Calu3 (cell line): ENCODE data around the gene P2RX1. TPM values are rescaled to one million over a fixed set of nuclear protein-coding genes. Genes with fewer than 3 reads are reported as not detected.

ENCODE experiments used
- BruUV-seq: library from RNA; stranded (reverse); fragments of 400-500 nt; replicated peaks from 2 replicates; lab custom pipeline; 2021; lab: Mats Ljungman, UMichigan
- CTCF ChIA-PET: fragments of 300-600 bp; sonication (Branson Sonifier 250); formaldehyde crosslinking; loops from one replicate; lab custom pipeline; 2022; ENCODE audit warnings: antibody characterized with exemption; lab: Charles Lee
- DNase-seq: peaks from one replicate; pipeline ENCODE4 v3.0.0; 2022
- H3K27ac Mint-ChIP-seq: one replicate; pipeline ENCODE4 v1.8.0; 2022; ENCODE audit warnings: mixed read lengths; ENCODE audit not compliant: unreplicated experiment
- H3K27me3 Mint-ChIP-seq: one replicate; pipeline ENCODE4 v1.8.0; 2022; ENCODE audit warnings: mixed read lengths; ENCODE audit not compliant: unreplicated experiment
- H3K36me3 Mint-ChIP-seq: one replicate; pipeline ENCODE4 v1.8.0; 2022; ENCODE audit warnings: mild to moderate bottlenecking, moderate library complexity, mixed read lengths; ENCODE audit not compliant: insufficient read depth, unreplicated experiment
- H3K4me1 Mint-ChIP-seq: one replicate; pipeline ENCODE4 v1.8.0; 2022; ENCODE audit warnings: mild to moderate bottlenecking, low read depth, mixed read lengths; ENCODE audit not compliant: unreplicated experiment
- H3K4me3 Mint-ChIP-seq: one replicate; pipeline ENCODE4 v1.8.0; 2022; ENCODE audit warnings: mild to moderate bottlenecking, low read depth, moderate library complexity, mixed read lengths; ENCODE audit not compliant: unreplicated experiment
- H3K9me3 Mint-ChIP-seq: one replicate; pipeline ENCODE4 v1.8.0; 2022; ENCODE audit warnings: low read depth, mixed read lengths; ENCODE audit not compliant: unreplicated experiment
- intact Hi-C: fragments of 100-400 bp; cut with micrococcal nuclease; formaldehyde crosslinking; loops from one replicate; pipeline ENCODE4 v1.10.0; 2022; ENCODE audit not compliant: unreplicated experiment
- total RNA-seq: library from RNA; stranded (reverse); gene quantifications from 2 replicates; pipeline ENCODE4 v1.2.3, GENCODE V29; 2022
- TF ChIP-seq, protein P1 (sequence below): fragments of 200-600 bp; IDR thresholded peaks from one replicate; pipeline ENCODE4 v1.8.0; 2022; ENCODE audit warnings: antibody characterized with exemption; ENCODE audit not compliant: unreplicated experiment

P2RX1 gene
- total RNA-seq, 1 experiment from 2014 or later, result not detected

DNA sequence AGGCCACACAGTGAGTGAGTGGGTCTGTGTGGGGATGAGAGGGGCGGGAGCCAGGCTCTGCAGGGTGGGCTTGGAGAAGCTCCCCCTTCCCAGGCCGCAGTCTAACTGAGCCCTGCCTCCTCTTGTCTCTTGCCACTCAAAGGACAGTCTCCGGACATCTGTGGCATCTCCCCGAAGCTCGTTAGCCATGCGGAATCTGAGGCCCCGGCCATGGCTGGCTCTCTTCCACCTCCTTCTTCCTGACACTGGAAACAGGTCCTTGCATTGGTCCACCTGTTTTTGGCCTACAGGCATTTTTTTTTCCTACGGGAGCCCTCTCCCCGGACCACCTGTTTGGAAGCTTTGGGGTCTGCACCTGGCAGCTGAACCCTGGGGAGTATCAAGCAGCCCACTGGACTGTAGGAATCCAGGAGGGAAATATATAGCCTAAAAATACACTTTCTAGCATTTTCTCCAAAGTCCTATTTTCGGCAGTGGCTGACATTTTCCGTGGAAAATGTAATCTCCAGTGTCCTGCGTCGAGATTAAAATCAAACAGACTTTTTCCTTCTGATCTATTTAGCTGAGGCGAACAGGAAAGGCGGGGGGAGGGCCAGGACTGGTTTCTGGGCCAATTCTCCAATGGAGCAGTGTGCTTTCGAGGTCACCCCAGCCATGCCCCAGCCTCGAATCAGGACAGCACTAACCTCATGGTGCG lies 38.9 kb upstream of the P2RX1 start:
- Mint-ChIP-seq H3K9me3 (no peaks in the 10 kb centered on the region), H3K27me3 (no peaks in the 10 kb centered on the region), H3K36me3 (no peaks in the 10 kb centered on the region), H3K4me1 (peaks cover 11% of the 10 kb centered on the region), H3K27ac (no peak overlapping the region), H3K4me3 (no peak overlapping the region)
- intact Hi-C loops, result no loop called here
- BruUV-seq, result no TSS peak
- DNase-seq, result no peak
- CTCF ChIA-PET, result no interaction called here
- TF ChIP-seq, protein P1, sequence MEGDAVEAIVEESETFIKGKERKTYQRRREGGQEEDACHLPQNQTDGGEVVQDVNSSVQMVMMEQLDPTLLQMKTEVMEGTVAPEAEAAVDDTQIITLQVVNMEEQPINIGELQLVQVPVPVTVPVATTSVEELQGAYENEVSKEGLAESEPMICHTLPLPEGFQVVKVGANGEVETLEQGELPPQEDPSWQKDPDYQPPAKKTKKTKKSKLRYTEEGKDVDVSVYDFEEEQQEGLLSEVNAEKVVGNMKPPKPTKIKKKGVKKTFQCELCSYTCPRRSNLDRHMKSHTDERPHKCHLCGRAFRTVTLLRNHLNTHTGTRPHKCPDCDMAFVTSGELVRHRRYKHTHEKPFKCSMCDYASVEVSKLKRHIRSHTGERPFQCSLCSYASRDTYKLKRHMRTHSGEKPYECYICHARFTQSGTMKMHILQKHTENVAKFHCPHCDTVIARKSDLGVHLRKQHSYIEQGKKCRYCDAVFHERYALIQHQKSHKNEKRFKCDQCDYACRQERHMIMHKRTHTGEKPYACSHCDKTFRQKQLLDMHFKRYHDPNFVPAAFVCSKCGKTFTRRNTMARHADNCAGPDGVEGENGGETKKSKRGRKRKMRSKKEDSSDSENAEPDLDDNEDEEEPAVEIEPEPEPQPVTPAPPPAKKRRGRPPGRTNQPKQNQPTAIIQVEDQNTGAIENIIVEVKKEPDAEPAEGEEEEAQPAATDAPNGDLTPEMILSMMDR, result no peak

DNA sequence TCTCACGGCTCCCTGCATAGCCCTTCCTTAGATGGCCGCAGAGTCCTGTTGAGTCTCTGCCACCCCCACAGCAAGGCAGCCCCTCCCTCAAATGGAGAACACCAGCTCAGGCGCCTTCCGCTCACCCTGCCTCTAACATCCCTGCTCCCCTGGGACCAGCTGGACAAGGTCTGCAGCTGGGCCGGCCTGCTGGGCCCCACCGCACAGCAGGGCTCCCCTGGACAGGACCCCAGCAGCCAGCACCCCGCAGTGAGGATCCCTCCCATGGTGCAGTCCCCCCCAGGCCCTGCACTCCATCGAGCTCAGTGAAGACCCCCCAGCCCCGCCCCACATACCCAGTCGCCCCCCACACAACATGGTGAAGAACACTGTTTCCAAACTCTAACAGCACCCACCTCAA lies 37.8 kb upstream of the P2RX1 start:
- intact Hi-C loops, result no loop called here
- H3K4me1 Mint-ChIP-seq, result peaks cover 4% of the 10 kb centered on the region
- H3K4me3 Mint-ChIP-seq, result no peak overlapping the region
- CTCF ChIA-PET, result no interaction called here
- BruUV-seq, result no TSS peak
- no peaks in the 10 kb centered on the region for H3K36me3 Mint-ChIP-seq
- no peak for DNase-seq
- no peak overlapping the region for H3K27ac Mint-ChIP-seq
- H3K9me3 Mint-ChIP-seq, result no peaks in the 10 kb centered on the region
- H3K27me3 Mint-ChIP-seq, result no peaks in the 10 kb centered on the region
- TF ChIP-seq, protein P1, result no peak

DNA sequence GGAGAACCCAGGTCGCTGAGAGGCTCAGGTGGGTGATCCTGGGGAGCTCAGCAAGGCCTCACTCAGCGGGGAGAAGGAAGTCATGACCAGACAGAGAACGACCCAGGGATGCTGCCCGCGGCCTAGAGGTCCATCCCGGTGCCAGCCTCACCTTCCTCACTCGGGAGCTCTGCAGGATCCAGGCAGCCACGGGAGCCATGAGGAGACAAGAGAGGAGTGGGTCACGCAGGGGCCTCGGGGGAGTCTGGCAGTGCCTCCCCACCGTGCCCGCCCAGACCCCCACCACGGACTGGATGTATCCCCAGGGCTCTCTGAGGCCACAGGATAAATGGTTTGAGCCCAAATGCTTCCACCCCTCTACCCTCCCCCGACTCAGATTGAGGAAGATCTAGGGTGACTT lies 37.3 kb upstream of the P2RX1 start:
- no peaks in the 10 kb centered on the region for H3K9me3 Mint-ChIP-seq
- no peaks in the 10 kb centered on the region for H3K27me3 Mint-ChIP-seq
- no peaks in the 10 kb centered on the region for H3K36me3 Mint-ChIP-seq
- no peak overlapping the region for H3K4me3 Mint-ChIP-seq
- intact Hi-C loops, result no loop called here
- CTCF ChIA-PET, result no interaction called here
- H3K4me1 Mint-ChIP-seq, result no peaks in the 10 kb centered on the region
- no peak overlapping the region for H3K27ac Mint-ChIP-seq
- DNase-seq, result no peak
- no TSS peak for BruUV-seq
- TF ChIP-seq, protein P1, result no peak

DNA sequence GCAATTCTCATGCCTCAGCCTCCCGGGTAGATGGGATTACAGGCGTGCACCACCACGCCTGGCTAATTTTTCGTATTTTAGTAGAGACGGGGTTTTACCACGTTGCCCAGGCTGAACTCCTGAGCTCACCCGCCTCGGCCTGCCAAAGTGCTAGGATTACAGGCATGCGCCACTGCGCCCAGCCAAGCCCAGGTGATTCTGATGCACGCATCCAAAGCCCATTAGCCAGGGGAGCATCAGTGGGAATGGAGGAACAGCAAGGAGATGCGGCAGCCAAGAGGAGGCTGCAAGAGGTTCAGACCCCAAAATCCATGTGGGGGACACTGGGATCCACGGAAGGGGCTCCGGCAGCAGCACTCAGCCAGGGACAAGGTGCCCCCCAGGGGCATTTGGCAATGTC lies 35.9 kb upstream of the P2RX1 start:
- H3K27ac Mint-ChIP-seq, result no peak overlapping the region
- H3K9me3 Mint-ChIP-seq, result no peaks in the 10 kb centered on the region
- H3K4me3 Mint-ChIP-seq, result no peak overlapping the region
- no peaks in the 10 kb centered on the region for H3K4me1 Mint-ChIP-seq
- no TSS peak for BruUV-seq
- TF ChIP-seq, protein P1, result no peak
- CTCF ChIA-PET, result no interaction called here
- no peak for DNase-seq
- intact Hi-C loops, result no loop called here
- no peaks in the 10 kb centered on the region for H3K36me3 Mint-ChIP-seq
- no peaks in the 10 kb centered on the region for H3K27me3 Mint-ChIP-seq
